HG03342 (cell line): ENCODE data around the gene IRX5.
A peak's percentile ranks its signal among the peaks of the same experiment; 100 is the strongest.

Experiments
- ATAC-seq: cut with Tn5 transposase; IDR thresholded peaks from one replicate; pipeline ENCODE4 v1.9.1; 2021; ENCODE audit warnings: mild to moderate bottlenecking, moderate library complexity; ENCODE audit not compliant: unreplicated experiment

The IRX5 gene

DNA sequence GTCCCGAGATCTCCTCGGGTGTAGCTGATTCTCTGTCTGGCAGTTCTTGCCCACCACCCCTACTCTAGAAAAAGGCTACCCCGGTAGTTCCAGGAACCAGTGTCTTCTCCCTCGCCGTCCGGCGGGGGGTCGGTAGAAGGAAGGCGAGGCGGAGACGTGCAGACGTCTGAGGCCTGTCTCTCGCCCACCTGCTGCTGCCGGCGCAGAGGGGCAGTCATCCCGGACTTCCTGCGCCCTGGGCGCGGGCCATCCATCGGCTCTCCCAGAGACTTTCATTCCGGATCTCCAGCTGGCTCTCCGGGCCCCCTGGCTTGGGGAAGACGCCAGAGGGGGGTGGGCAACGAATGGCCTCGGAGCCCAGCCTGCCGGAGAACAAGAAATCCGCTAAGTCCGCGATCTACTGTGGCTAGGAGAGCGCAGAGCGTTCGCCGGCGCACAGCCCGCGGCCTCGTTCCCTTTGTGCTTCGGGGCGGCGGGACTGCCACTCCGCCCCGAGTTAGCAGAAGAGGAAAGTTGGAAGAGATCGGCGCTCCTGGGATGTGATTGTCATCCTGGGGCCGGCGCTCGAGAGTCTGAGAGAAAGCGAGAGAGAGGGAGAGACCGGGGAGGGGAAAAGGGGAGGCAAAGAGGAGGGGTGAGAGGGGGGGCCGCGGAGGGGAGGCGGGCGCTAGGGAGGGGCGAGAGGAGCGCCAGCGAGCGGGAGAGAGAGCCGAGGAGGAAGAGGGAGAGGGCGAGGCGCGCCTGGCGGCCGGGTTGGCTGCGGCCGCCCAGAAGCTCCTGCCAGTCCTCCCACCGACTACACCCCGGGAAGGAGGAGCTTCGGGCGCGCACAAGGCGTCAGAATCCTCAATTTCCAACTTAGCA, at the start of gene IRX5:
Gene IRX5 (plus strand): TSS at position 861 of the 864 bp plus-strand sequence. CDS start 334 bp downstream, outside the sequence.
- no peak for ATAC-seq

DNA sequence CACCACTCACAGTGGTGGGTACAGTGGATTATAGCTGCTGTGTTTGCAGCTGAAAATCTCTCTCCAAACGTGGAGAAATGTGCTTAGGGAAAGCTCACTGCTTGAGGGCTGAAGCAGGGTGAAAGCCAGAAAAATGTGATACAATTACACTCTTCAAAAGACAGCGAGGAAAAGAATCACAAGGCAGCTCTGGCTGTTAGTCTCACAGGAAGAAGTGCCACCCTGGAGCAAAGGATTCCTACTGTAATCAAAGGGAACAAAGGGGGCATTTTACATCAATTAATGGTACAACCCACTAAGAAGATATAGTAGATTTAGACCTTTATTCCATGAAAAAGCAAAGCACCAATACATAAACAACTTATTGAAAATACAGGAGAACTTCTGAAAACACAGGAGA, 48.1 kb upstream of the IRX5 start:
- ATAC-seq: no peak

DNA sequence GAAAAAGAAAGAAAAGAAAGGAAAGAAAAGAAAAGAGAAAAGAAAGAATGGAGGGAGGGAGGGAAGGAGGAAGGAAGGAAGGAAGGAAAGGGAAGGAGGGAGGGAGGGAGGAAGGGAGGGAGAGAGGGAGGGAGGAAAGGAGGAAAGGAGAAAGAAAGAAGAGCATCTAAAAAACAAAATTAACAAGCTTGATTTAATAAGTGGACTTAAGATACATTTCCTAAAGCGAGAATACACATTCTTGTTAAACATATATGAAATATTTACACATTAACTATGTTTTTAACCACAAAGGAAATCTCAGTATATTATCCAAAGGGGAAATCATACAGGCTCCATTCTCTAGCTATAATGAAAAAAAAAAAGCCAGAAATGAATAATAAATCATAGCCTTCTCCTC, 47.3 kb upstream of the IRX5 start:
- no peak for ATAC-seq

DNA sequence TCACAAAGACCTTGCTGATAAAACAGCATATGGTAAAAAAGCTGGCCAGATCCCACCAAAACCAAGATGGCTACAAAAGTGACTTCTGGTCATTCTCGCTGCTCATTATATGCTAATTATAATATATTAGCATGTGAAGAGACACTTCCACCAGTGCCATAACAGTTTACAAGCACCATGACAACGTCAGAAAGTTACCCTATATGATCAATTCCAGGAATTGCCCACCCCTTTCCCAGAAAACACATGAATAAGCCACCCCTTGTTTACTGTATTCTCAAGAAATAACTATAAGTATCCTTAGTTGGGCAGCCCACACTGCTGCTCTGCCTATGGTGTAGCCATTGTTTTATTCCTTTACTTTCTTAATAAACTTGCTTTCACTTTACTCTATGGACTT, 44.6 kb upstream of the IRX5 start:
- no peak for ATAC-seq

DNA sequence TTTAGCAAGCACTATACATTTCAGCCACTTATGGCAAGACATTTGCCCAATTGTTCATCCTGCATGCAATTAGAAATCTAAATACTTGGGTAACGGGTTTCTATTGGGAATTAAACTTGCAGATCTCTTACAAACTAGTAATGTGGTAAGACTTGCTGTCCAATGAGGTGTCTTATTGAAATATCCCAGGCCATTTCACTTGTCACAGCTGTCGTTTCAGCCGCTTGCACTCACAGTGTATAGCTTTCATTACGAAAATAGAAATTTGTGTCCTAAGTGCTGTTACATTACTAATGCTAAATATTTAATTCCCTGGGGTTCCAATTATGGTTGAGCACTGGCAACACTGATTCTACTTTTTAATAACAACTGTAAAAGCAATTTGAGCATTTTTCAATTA, 40.3 kb upstream of the IRX5 start:
- no peak for ATAC-seq

DNA sequence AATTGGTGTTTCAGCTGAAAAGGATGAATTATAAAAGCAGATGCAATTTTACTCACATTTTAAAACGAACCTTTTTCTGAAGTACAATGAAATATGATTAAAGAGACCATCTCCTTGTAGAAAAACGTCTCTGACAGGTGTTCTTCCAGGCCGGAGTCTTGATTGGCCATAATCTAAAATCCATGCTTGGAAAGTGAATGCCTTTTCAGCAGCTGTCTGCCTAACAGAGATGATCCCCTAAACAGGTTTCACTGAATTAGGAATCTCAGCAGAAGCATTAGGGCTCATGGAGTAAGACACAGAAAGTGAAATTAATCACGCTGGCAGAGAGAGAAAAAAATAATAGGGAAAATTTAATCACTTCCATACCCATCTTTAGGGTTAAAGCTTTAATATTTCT, 39.3 kb upstream of the IRX5 start:
- no peak for ATAC-seq

DNA sequence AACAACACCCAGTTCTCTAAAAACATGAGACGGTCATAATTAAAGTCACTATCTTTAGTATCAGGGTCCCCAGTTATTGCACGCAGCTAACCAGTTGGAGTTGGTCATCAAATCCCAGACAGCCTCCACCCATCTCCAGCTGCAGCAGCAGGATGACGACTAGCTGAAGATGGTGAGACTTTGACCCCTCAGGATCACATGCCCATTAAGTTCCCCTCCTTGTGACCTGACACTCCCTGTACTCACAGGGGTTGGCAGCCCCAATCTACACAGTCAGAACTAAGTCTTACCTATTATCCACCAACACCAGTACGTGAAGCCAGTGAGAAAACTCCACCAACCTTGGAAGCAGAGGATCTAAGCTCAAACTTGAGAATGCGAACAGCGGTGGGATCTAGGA, 37.7 kb upstream of the IRX5 start:
- ATAC-seq: no peak

DNA sequence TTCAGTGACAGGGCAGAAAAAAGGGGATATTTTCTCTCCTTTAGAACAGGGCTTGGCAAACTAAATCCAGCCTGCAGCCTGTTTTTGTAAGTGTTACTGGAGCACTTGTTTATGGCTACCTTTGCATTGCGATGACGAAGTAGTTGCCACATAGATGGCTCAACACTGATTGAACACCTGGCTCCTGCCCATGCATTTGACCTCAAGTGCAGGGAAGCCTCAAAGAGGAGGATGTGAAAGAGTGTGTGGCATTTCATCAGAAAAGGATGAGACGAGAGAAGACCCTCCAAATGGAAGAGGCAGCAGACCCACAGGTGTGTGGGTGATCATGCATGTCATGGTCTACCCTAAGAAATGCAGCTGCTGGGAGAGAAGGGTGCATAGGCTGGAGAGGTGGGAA, 32.7 kb upstream of the IRX5 start:
- no peak for ATAC-seq

DNA sequence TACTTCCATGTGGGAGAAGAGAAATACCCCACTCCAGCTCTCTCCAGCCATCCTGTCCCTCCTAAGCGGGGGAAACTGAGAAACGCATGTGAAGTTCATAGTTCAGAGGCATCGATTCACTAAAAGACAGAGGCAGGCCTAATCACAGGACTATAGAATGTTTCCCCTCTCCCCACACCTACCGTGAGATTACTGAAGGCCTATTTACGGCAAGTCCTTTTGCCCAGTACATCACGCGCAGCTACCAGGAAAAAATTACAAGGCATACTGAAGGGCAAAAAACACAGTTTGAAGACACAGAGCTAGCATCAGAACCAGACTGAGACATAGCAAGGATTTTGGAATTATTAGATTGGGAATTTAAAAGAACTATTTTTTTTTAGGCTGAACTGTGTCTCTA, 29.1 kb upstream of the IRX5 start:
- no peak for ATAC-seq

DNA sequence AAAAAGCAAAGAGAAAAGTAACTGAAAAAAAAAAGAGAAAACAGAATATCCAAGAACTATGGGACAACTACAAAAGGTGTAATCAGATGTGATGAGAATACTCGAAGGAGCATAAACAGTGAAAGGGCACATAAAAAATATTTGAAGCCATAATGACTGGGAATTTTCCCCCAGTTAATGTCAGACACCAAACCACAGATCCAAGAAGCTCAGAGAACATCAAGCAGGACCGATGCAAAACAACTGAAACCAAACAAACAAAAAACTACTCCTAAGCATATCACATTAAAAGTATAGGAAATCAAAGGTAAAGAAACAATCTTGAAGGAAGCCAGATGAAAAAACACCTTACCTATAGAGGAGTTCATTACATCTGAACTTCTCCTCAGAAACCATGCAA, 27.6 kb upstream of the IRX5 start:
- no peak for ATAC-seq

DNA sequence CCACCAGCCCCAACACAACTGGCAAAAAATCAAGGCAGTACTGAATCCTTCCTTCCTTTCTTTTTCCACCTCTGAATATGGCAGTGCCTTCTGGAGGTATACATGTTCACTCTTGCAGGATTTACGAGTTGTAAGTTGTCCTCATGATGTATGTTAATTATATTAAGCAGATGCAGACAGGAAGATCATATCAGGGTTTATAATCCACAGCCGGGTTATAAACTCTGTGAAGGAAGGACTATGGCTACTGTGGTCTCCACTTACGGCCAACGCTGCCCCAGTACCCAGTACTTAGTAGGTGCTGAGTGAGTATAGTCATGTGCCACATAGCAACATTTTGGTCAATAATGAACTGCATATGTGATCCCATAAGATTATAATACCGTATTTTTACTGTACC, 19.6 kb upstream of the IRX5 start:
- ATAC-seq: no peak

DNA sequence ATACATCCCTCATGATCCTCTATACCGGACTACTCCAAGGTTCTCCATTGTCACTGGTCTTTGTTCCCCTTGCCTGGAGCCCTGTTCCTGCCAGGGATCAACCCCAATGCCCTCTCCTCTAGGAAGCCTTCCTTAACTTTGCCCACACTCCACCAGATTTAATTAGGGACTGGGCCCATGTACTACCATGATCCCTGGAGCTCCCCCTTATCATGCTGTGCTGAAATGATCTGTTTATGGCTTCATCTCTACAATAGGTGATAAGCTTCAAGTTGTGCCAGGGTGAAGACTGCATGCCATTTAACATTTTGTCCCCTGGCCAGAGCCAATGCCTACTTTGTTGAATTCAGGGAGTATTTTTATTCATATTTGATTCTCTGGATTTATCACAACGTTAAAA, 17.9 kb upstream of the IRX5 start:
- ATAC-seq: no peak

DNA sequence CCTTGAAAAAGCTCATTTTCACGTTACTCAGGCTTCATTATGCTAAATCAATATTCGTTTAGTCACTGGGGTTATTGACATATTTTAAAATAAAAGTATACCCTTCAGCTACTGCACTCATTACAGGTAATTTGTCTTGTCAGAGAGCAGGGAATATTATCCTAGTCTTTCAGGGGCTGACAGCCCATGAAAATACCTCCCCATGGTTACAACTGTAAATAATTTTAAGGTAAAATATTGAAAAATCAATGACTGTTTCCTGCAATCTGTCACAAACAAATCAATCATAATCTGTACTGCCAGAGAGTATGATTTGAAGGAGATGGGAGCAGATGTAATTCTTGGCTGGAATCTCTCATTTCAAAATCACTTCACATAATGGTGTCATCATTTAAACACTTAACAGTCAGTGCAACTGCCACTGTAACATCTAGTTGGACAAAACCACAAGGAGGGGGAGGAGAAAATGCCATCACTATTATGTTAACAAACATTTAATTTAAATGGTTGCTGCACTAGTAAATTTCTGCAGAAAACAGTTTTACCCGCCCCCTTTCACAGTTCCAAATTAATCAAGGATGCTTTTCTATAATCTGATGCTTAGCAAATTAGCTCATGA, 9.3 kb upstream of the IRX5 start:
- no peak for ATAC-seq

DNA sequence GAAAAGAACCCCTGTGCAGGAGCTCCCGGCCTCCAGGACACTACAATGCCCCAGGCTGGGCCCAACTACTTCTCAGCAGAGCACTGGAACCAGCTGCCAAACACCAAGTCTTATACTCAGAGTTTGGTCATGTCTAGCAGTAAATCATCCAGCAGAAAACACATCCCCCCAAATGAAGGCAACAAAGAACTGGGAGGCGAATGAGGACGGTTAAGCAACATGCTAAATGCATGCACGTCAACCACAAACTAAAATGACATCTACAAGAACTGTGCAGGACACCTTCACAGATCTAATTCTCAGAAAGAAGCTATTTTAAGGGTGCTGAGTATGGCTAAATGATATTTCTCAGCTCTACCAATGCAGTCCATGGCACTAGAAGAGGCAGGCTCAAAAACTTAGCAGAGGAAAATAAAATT, 7.6 kb upstream of the IRX5 start:
- no peak for ATAC-seq

DNA sequence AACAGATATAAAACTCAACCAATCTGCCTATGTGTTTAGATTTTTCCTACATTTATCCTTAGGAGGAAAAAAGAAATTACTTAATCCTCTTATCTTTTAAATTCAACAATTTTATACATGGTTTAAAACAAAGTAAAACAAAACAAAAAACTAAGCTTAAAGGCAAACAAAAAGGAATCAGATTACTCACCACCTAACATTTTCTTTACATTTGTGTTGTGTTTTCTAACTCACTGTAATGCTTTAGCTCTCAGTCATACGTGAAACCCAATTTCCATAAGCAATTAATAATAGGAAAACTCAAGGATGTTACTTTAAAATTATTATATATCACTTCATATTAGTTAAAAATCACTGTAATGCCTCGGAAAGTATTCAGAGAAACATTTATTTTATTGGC, 6.7 kb upstream of the IRX5 start:
- ATAC-seq: no peak

DNA sequence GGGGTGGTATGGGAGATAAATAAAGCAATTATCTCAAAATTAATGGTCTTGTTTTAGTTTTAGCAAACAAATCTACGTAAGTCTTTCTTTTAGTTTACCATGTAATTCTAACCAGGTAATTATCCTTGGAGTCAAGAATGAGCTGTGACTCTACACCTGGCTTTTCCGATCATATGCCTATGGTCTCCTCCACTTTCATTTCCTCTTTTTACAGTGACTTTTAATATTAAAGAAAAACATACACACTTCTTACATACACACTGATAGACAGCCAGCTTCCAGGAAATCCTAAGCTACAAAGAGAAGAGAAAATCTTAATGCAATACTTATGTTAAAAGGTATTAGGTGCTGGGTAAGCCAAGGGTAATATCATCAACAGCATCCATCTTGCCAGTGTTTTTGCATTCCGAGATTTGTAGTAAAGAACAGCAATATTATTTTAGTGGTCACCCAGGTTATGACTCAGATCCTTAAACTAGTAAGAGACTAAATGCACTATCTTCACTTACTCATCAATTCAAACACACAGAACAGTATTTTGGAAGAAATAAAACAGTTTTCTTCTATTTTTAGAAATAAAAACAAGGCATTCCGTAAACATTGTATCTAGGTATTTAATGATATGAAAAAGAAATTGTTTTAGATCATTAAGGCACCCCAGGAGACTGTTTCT, 4.4 kb upstream of the IRX5 start:
- ATAC-seq: no peak

DNA sequence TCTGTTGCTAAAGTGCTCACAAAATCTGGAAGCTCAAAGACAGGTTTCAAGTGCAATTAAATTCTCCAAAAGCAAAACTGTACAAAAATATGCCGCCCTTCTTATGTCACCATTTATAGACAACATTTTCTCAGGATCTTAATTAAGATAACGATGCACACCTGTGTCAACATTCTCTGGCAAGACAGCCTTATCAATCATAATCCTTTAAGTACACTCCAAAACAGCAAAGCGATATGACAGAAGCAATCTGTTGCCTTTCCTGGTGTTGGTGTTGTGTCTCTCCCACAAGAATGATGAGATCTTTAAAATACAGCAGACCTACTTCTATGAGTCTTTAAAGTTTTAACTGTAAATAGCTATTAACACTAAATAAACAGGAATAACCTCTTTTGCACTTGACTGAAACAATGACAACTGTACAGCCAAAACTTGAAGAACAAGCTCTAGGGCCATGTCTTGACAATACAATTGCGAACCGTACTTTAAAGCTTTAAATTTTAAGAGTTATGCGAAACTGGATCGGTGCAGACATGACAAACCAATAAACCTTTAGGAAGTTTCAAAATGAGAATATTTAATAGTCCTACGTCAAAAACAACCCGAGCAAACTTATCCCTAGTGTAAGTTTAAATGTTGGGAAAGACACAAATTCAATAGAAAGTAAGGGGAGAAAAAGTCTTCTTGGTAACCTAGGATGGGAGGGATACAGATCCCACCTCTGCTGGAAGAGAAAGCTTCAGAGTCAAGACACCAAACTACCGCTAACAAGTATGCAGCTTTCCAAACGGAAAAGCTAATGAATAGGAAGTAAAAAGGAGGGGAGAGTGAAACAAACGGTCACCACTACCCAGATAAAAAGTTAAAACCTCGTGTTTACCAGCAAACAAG, 3.3 kb upstream of the IRX5 start:
- no peak for ATAC-seq

DNA sequence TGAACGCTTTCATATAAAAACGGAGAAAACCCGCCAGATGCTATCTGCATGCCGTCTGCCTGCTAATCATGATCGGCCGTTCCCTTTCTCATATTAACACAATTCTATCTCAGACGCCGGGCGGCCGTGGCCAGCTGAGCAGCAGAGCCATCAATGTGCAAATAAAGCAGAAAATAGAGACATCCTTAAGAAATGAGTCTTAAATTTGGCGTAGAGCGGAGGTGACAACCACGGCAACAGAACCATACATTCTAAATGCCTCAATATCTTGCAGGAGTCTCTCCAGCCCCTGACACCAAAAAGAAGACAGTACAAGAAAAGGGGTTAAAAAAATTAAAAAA, 2.7 kb upstream of the IRX5 start:
- ATAC-seq: no peak

DNA sequence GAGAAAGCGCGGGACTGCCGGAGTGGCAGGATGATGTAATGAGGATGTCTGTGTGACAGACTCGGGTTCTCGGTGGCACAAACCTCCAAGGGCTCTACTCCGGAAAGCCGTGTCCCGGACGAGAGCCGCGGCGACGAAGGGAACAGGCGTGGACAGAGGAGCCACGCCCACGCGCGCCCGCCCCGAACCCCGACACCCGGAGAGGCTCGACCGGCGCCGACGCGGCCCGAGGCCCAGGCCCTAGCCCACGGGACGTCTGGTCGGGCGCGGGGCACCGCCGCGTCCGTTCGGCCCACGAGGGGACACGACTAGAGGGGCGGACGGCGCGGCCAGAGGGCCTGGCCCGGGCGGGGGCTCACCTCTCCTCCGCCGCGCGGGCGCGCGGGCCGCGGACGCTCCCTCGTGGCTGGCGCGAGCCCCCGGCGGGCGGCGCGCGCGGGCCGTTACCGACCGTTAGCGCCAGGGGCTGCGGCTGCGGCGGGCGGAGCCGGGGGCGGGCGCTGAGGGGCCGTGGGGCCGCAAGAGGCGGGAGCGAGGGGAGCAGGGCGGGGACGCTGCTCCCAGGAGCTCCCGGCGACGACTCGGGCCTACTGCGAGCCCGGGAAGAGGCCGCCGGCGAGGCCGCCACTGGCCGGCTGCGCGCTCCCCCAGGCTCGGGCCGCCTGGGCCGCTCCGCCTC, 2.1 kb upstream of the IRX5 start:
- ATAC-seq: peak; percentile 33
